ENCODE data around the gene ATF6B. TPM values are rescaled to one million over a fixed set of nuclear protein-coding genes. Genes with fewer than 3 reads are reported as not detected.

ATF6B gene
- total and polyA plus RNA-seq, 2 of the 8 experiments (the other 6 are each of a cell fraction or from before 2014, with no cell fraction given): 38.1 to 42.2 TPM

- Histone ChIP-seq H4K91ac (replicated peaks; ENCODE audit: insufficient read length, low read length) (peak overlapping the region; percentile 74), H3K4me2 (ENCODE audit: insufficient read depth in 1 of 2, low read depth in 2 of 2, low read length in 2 of 2) (peak overlapping the region; percentile 13 to 30; a peak in 3 of 4 replicates), H3K36me3 (ENCODE audit: control insufficient read depth in 2 of 4, insufficient read depth in 4 of 4, low read length in 3 of 4) (no peaks in the 10 kb centered on the region), H4K5ac (ENCODE audit: insufficient read length, low read depth, low read length) (no peak overlapping the region), H3K18ac (ENCODE audit: extremely low read depth, low read length) (no peak overlapping the region; the same call in 1 of the 2 replicates), H2BK15ac (ENCODE audit: low read length) (no peak overlapping the region), H2AFZ (ENCODE audit: low read length) (no peak overlapping the region), H3K23ac (ENCODE audit: insufficient read length) (no peak overlapping the region), H3K79me1 (ENCODE audit: low read depth, low read length) (no peaks in the 10 kb centered on the region), H3K4me1 (replicated peaks in 1 of 4; ENCODE audit: control insufficient read depth in 3 of 4, insufficient read depth in 4 of 4, low read length in 3 of 4) (no peaks in the 10 kb centered on the region), H2AK5ac (ENCODE audit: low read depth, low read length) (no peak overlapping the region), H3K23me2 (ENCODE audit: low read depth, low read length) (no peaks in the 10 kb centered on the region), H3K14ac (ENCODE audit: insufficient read length) (no peak overlapping the region), H3K27me3 (replicated peaks in 1 of 4; ENCODE audit: control insufficient read depth in 3 of 4, extremely low read depth in 1 of 4, insufficient read depth in 3 of 4, low read length in 3 of 4) (peaks cover 0 to 7% (median 1%) of the 10 kb centered on the region in 4 experiments; a peak in 2 of 7 replicates), H3K4me3 (ENCODE audit: extremely low read depth in 1 of 4, insufficient read depth in 2 of 4, low read depth in 3 of 4, low read length in 4 of 4) (no peak overlapping the region), H3K9ac (replicated peaks in 1 of 4; ENCODE audit: extremely low read depth in 1 of 4, low read depth in 3 of 4, low read length in 3 of 4) (no peak overlapping the region), H4K20me1 (replicated peaks in 1 of 2; ENCODE audit: control insufficient read depth in 1 of 2, insufficient read depth in 2 of 2, low read length in 2 of 2) (no peaks in the 10 kb centered on the region), H2BK20ac (ENCODE audit: low read length) (no peak overlapping the region), H3K56ac (replicated peaks; ENCODE audit: insufficient read length, low read depth, low read length) (no peak overlapping the region), H3K9me3 (ENCODE audit: insufficient read depth in 2 of 2, low read depth in 1 of 2, low read length in 1 of 2) (no peaks in the 10 kb centered on the region), H3K4ac (replicated peaks; ENCODE audit: insufficient read length, low read depth, low read length) (no peak overlapping the region), H4K8ac (ENCODE audit: extremely low read depth, insufficient read depth, low read length) (no peak overlapping the region), H2BK12ac (ENCODE audit: low read depth, low read length) (no peak overlapping the region), H3K27ac (ENCODE audit: low read depth, low read length) (no peak overlapping the region), H2BK5ac (ENCODE audit: low read depth, low read length) (no peak overlapping the region), H3K79me2 (ENCODE audit: control insufficient read depth in 1 of 2, insufficient read depth in 2 of 2, low read length in 2 of 2) (no peaks in the 10 kb centered on the region), H2BK120ac (replicated peaks; ENCODE audit: low read depth, low read length) (no peak overlapping the region)
- no peak for TF ChIP-seq RNF2 (IDR thresholded peaks at IDR 0.05; ENCODE audit: borderline replicate concordance, low read depth, low read length, missing control alignments, poor library complexity, severe bottlenecking)
- TF ChIP-seq RAD21 (IDR thresholded peaks at IDR 0.05 in 1 of 2, conservative IDR thresholded peaks at IDR 0.05 in 1 of 2; ENCODE audit: low read depth in 2 of 2, low read length in 2 of 2): peak; percentile 21 to 39; a peak in 3 of 4 replicates
- TF ChIP-seq BACH1 (IDR thresholded peaks at IDR 0.05; ENCODE audit: low read length): peak; percentile 46; the same call in 1 of the 2 replicates
- peak; percentile 45 to 70 (median 66); a peak in 3 of 4 replicates for TF ChIP-seq CTCF (IDR thresholded peaks at IDR 0.05; ENCODE audit: control extremely low read depth in 1 of 3, insufficient read depth in 1 of 3, low read depth in 1 of 3, low read length in 3 of 3)
- no peak for TF ChIP-seq PHF8 (conservative IDR thresholded peaks at IDR 0.05; ENCODE audit: low read depth, low read length)
- WGBS, 2 experiments (ENCODE audit: extremely low coverage in 1 of 2, insufficient coverage in 1 of 2, insufficient read length in 1 of 2, insufficient replicate concordance in 2 of 2, low coverage in 1 of 2, low lambda C conversion rate in 2 of 2, missing lambda C conversion rate in 1 of 2): 77% methylated on average over 70 of the region's 90 CpGs; no CpG with 5 or more reads in 1 of the 2 experiments
- ChIA-PET CTCF (ENCODE audit: partially characterized antibody) (interaction anchor here (0.7 to 9.3 kb wide), 15 partner anchors 9 to 208 kb away, joined by 3 to 63 read pairs (median 6); partner anchors contain the start of genes ATF6B and TNXB), POLR2A (ENCODE audit: partially characterized antibody) (interaction anchor here (0.8 to 1.2 kb wide), 5 partner anchors 12 to 85 kb away, joined by 3 to 5 read pairs (median 4); no protein-coding TSS in a partner anchor)
- FAIRE-seq (no peak), DNase-seq (ENCODE audit: low read depth in 1 of 2, low spot score in 2 of 2) (peak in 1 of 2 experiments; percentile 66)
Measured at GRCh38 chr6:32096394-32097258, 31.4 kb downstream of the ATF6B start.

Data from H1 (cell line).